Tibial nerve (tissue), 4 donors: ENCODE results near the gene MPST. TPM values are rescaled to one million over a fixed set of nuclear protein-coding genes. Genes with fewer than 3 reads are reported as not detected.

ENCODE experiments used
- DNase-seq, 2 donors: peaks; one replicate each; pipeline ENCODE4 v3.0.0-alpha.2; 2019; ENCODE audit warnings: low spot score in 2 of 2
- H3K27ac ChIP-seq, 4 donors: fragments of 200-600 bp; sonication (generic) in 3 of 4; one replicate each; pipeline ENCODE4 v1.5.1; 2017 to 2019; ENCODE audit warnings: mild to moderate bottlenecking in 1 of 4
- H3K27me3 ChIP-seq, 2 donors: fragments of 200-600 bp; sonication (generic) in 1 of 2; one replicate each; pipeline versions ENCODE4 v1.5.1 to v1.6.0; 2017 to 2019
- H3K36me3 ChIP-seq, 3 donors: fragments of 200-600 bp; sonication (generic); one replicate each; pipeline ENCODE4 v1.5.1; 2018 to 2019
- H3K4me1 ChIP-seq, 4 donors: fragments of 200-600 bp; sonication (generic) in 3 of 4; one replicate each; pipeline ENCODE4 v1.5.1; 2017 to 2019
- H3K4me3 ChIP-seq, 4 donors: fragments of 200-600 bp; sonication (generic) in 3 of 4; one replicate each; pipeline ENCODE4 v1.5.1; 2017 to 2019; ENCODE audit warnings: mild to moderate bottlenecking in 1 of 4, moderate library complexity in 1 of 4
- H3K9me3 ChIP-seq, 4 donors: fragments of 200-600 bp; sonication (generic) in 3 of 4; one replicate each; pipeline ENCODE4 v1.5.1; 2017 to 2019
- CTCF ChIP-seq, 5 experiments: fragments of 200-600 bp in 3 of 5; fragments of 450-650 bp in 2 of 5; sonication (generic) in 3 of 5; IDR thresholded peaks; one replicate each; pipeline ENCODE4 v1.5.1; 2016 to 2019; ENCODE audit warnings: antibody characterized with exemption in 5 of 5, mild to moderate bottlenecking in 3 of 5, moderate library complexity in 2 of 5
- EP300 ChIP-seq, 2 donors: sonication (generic); formaldehyde crosslinking; IDR thresholded peaks; one replicate each; pipeline ENCODE4 v1.6.1; 2017; ENCODE audit warnings: antibody characterized with exemption in 2 of 2, mild to moderate bottlenecking in 1 of 2
- POLR2A ChIP-seq, 2 donors: fragments of 450-650 bp; IDR thresholded peaks; one replicate each; pipeline ENCODE4 v1.6.1; 2017; ENCODE audit warnings: antibody characterized with exemption in 2 of 2, mild to moderate bottlenecking in 2 of 2, moderate library complexity in 2 of 2
- WGBS, 2 donors: methylation state at CpG; one replicate each; pipeline ENCODE4 v1.1.5; 2018; 5-methylcytosine and 5-hydroxymethylcytosine counted together
- total RNA-seq, 4 donors: library from RNA; depleted of rRNA; stranded (reverse); fragments of >200 nt; gene quantifications; one replicate each; pipeline ENCODE4 v1.1.0, GENCODE V29; 2016

Gene MPST
- 100 to 1,000 TPM; 193 to 258 (median 199) TPM for total RNA-seq

GRCh38 chr22:37019309-37020191, at the start of gene MPST, which contains the start of gene TST:
MPST (plus strand) TSS chr22:37019742; CDS start chr22:37019837, 95 bp downstream.
TST (minus strand) TSS chr22:37019447; CDS start chr22:37018732, 715 bp downstream.
- Histone ChIP-seq H3K4me1 (peaks cover 0 to 71% (median 51%) of the 10 kb centered on the region in 4 donors), H3K36me3 (peaks cover 2 to 32% (median 3%) of the 10 kb centered on the region in 3 donors)
- 0 to 3% methylated on average over 31 to 35 of the region's 107 CpGs for WGBS, 2 donors

GRCh38 chr22:36971341-36972125, 48.0 kb upstream of the MPST start:
- TF ChIP-seq EP300 (IDR thresholded peaks at IDR 0.05) (no peak), CTCF (IDR thresholded peaks at IDR 0.05) (no peak), POLR2A (IDR thresholded peaks at IDR 0.05) (no peak)
- no peak for DNase-seq
- H3K9me3 ChIP-seq, result no peaks in the 10 kb centered on the region

More at GRCh38 chr22:37019309-37020191, at the start of gene MPST, which contains the start of gene TST:
- peak; percentile 51 to 67 for DNase-seq
- peak within 1 kb of the TSS; percentile 85 to 99 (median 96) for H3K27ac ChIP-seq
- no peaks in the 10 kb centered on the region for H3K27me3 ChIP-seq
- TF ChIP-seq POLR2A (IDR thresholded peaks at IDR 0.05), result peak; percentile 80
- TF ChIP-seq CTCF (IDR thresholded peaks at IDR 0.05), result peak in 4 of 5 experiments; percentile 9 to 95 (median 90)
- peak in 1 of 2 donors; percentile 44 for TF ChIP-seq EP300 (IDR thresholded peaks at IDR 0.05)
- H3K9me3 ChIP-seq, result no peaks in the 10 kb centered on the region
- H3K4me3 ChIP-seq, result peak within 1 kb of the TSS; percentile 78 to 99 (median 87)

GRCh38 chr22:36976606-36977005, 42.9 kb upstream of the MPST start:
- no peak for TF ChIP-seq POLR2A (IDR thresholded peaks at IDR 0.05)
- TF ChIP-seq EP300 (IDR thresholded peaks at IDR 0.05), result no peak
- TF ChIP-seq CTCF (IDR thresholded peaks at IDR 0.05), result no peak
- no peak for DNase-seq
- Histone ChIP-seq H3K27me3 (no peaks in the 10 kb centered on the region), H3K4me3 (no peak overlapping the region), H3K36me3 (no peaks in the 10 kb centered on the region), H3K4me1 (peaks cover 0 to 11% (median 2%) of the 10 kb centered on the region in 4 donors), H3K27ac (no peak overlapping the region), H3K9me3 (no peaks in the 10 kb centered on the region)
- 90 to 91% methylated on average over 4 of the region's 4 CpGs for WGBS, 2 donors

More at GRCh38 chr22:36971341-36972125, 48.0 kb upstream of the MPST start:
- 64 to 75% methylated on average over 19 of the region's 19 CpGs for WGBS, 2 donors
- Histone ChIP-seq H3K4me3 (no peak overlapping the region), H3K27me3 (no peaks in the 10 kb centered on the region), H3K27ac (no peak overlapping the region), H3K4me1 (no peaks in the 10 kb centered on the region), H3K36me3 (no peaks in the 10 kb centered on the region)

GRCh38 chr22:36977401-36977861, 42.1 kb upstream of the MPST start:
- H3K36me3 ChIP-seq, result no peaks in the 10 kb centered on the region
- H3K9me3 ChIP-seq, result no peaks in the 10 kb centered on the region
- peak overlapping the region; percentile 24 to 45 (median 34) for H3K4me3 ChIP-seq
- TF ChIP-seq POLR2A (IDR thresholded peaks at IDR 0.05), result no peak
- TF ChIP-seq CTCF (IDR thresholded peaks at IDR 0.05), result peak in 3 of 5 experiments; percentile 25 to 32 (median 28)
- 31 to 39% methylated on average over 12 to 13 of the region's 13 CpGs for WGBS, 2 donors
- H3K4me1 ChIP-seq, result peaks cover 0 to 11% (median 2%) of the 10 kb centered on the region in 4 donors
- peaks cover 0 to 7% of the 10 kb centered on the region in 2 donors for H3K27me3 ChIP-seq
- DNase-seq, result peak; percentile 9 to 21
- H3K27ac ChIP-seq, result peak overlapping the region in 1 of 4 donors; percentile 44
